Neural cell (in vitro differentiated cells): ENCODE results near the gene ZNF516.

Experiments
- CTCF ChIP-seq: fragments of 450-650 bp; IDR thresholded peaks from 2 replicates; pipeline ENCODE4 v1.5.1; 2014; ENCODE audit warnings: antibody characterized with exemption, mild to moderate bottlenecking, moderate library complexity; ENCODE audit not compliant: poor library complexity, severe bottlenecking
- MXI1 ChIP-seq: fragments of 450-650 bp; conservative IDR thresholded peaks from 2 replicates; pipeline ENCODE4 v1.6.1; 2014; ENCODE audit warnings: antibody characterized with exemption, mild to moderate bottlenecking; ENCODE audit not compliant: poor library complexity, severe bottlenecking
- TAF1 ChIP-seq: IDR thresholded peaks from 2 replicates; pipeline ENCODE4 v1.6.1; 2012; ENCODE audit warnings: low read depth

DNA sequence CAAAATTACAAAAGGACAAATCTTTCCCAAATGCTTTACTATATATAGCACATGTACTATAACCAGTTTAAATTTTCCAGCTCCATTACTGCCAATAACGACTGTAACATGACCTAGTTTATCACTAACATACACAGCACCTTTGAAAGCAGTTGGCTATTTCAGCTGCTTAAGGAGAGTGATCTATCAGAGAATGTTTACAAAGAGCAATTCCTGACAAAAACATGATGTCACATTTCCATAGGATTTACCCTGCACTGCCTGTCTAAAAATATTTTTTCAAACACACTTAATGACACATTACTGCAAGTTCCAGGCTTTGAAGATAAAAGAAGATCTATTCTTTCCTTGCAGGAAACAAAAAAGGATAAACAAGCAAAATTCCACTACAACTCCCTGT lies 40.6 kb downstream of the ZNF516 start:
- TF ChIP-seq MXI1: no peak
- no peak for TF ChIP-seq TAF1
- TF ChIP-seq CTCF: no peak
